CD4-positive, alpha-beta memory T cell (primary cell): ENCODE data around the gene RC3H2. TPM values are rescaled to one million over a fixed set of nuclear protein-coding genes. Genes with fewer than 3 reads are reported as not detected.
"Not testable (repeated sequence)": the region's sequence is repeated elsewhere in the genome, so short reads cannot be mapped to it uniquely, and the experiment has no call there.

Experiments
- CTCF ChIA-PET: fragments of 350-600 bp; sonication (Branson Sonifier 250); formaldehyde crosslinking; loops from one replicate; lab custom pipeline; 2021; ENCODE audit warnings: inconsistent platforms; ENCODE audit not compliant: partially characterized antibody; lab: Charles Lee
- POLR2A ChIA-PET: fragments of 350-600 bp; sonication (Branson Sonifier 250); formaldehyde crosslinking; loops from one replicate; lab custom pipeline; 2021; ENCODE audit not compliant: partially characterized antibody; lab: Charles Lee
- DNase-seq, 5 donors: peaks; one replicate each; pipeline versions ENCODE4 v3.0.0 to v3.0.0-alpha.2; 2020 to 2022; ENCODE audit warnings: mixed read lengths in 1 of 5
- H3K27ac ChIP-seq: one replicate; pipeline ENCODE4 v1.7.0; 2013; ENCODE audit warnings: low read depth, low read length
- H3K27me3 ChIP-seq: 2 replicates; pipeline ENCODE4 v1.7.0; 2013; ENCODE audit warnings: mild to moderate bottlenecking, low read length, moderate library complexity; ENCODE audit not compliant: insufficient read depth
- H3K36me3 ChIP-seq: 2 replicates; pipeline ENCODE4 v1.7.0; 2013; ENCODE audit warnings: mild to moderate bottlenecking, low read length, moderate library complexity; ENCODE audit not compliant: insufficient read depth
- H3K4me1 ChIP-seq: 2 replicates; pipeline ENCODE4 v1.7.0; 2013; ENCODE audit warnings: mild to moderate bottlenecking, low read length, moderate library complexity; ENCODE audit not compliant: insufficient read depth
- H3K4me3 ChIP-seq, 2 donors: one replicate each; pipeline ENCODE4 v1.7.0; 2013; ENCODE audit warnings: low read length in 2 of 2, mild to moderate bottlenecking in 1 of 2
- H3K9me3 ChIP-seq, 2 donors: one replicate each; pipeline ENCODE4 v1.7.0; 2013; ENCODE audit warnings: low read length in 2 of 2, control low read depth in 1 of 2; ENCODE audit not compliant: control insufficient read depth in 1 of 2
- H3K27ac Mint-ChIP-seq, 7 donors: one replicate each; pipeline ENCODE4 v1.8.0; 2020 to 2021; ENCODE audit warnings: mixed read lengths in 7 of 7, mild to moderate bottlenecking in 6 of 7, inconsistent platforms in 3 of 7, moderate library complexity in 3 of 7
- H3K27me3 Mint-ChIP-seq, 2 donors: one replicate each; pipeline ENCODE4 v1.8.0; 2020 to 2021; ENCODE audit warnings: mixed read lengths in 2 of 2
- H3K36me3 Mint-ChIP-seq, 2 donors: one replicate each; pipeline ENCODE4 v1.8.0; 2020 to 2021; ENCODE audit warnings: mixed read lengths in 2 of 2, inconsistent platforms in 1 of 2, mild to moderate bottlenecking in 1 of 2
- H3K4me1 Mint-ChIP-seq, 4 donors: one replicate each; pipeline ENCODE4 v1.8.0; 2020 to 2021; ENCODE audit warnings: mixed read lengths in 4 of 4, mild to moderate bottlenecking in 1 of 4
- H3K4me3 Mint-ChIP-seq, 8 donors: one replicate each; pipeline ENCODE4 v1.8.0; 2020 to 2021; ENCODE audit warnings: mixed read lengths in 8 of 8, mild to moderate bottlenecking in 7 of 8, moderate library complexity in 6 of 8, inconsistent platforms in 3 of 8
- H3K9me3 Mint-ChIP-seq, 8 donors: one replicate each; pipeline ENCODE4 v1.8.0; 2020 to 2021; ENCODE audit warnings: mixed read lengths in 8 of 8, mild to moderate bottlenecking in 5 of 8, inconsistent platforms in 3 of 8, moderate library complexity in 1 of 8
- intact Hi-C: fragments of 100-400 bp; cut with micrococcal nuclease; formaldehyde crosslinking; loops from one replicate; pipeline ENCODE4 v1.15.1; 2023
- polyA plus RNA-seq, 2 donors: library from polyadenylated mRNA; unstranded; fragments of 300-500 nt; fragmentation: Illumina TruSeq; gene quantifications; one replicate each; pipeline ENCODE4 v1.2.3, GENCODE V29; 2021
- total RNA-seq, 2 experiments: library from RNA; stranded (reverse); gene quantifications; one replicate each; pipeline ENCODE4 v1.2.3, GENCODE V29; 2021

Gene RC3H2
- total and polyA plus RNA-seq, 4 experiments from 2014 or later, result 18.7 to 70.7 (median 47.0) TPM

DNA sequence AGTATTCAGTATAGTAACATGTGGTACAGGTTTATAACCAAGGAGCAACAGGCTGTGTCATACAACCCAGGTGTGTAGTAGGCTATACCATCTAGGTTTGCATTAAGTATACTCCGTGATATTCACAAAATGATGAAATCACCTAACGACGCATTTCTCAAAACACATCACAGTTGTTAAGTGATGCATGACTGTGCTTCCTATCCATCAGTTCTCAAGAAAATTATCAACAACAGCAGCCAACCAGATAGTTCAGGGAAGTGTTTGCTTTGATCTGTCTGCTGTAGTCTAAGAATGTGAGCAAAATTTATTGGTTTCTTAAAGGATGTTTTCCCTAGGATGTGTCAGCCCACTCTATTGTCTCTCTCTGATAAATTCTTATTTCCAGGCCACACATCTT, 18.8 kb upstream of the RC3H2 start:
- Mint-ChIP-seq H3K9me3 (no peaks in the 10 kb centered on the region), H3K4me1 (peaks cover 0 to 7% (median 4%) of the 10 kb centered on the region in 4 donors), H3K27me3 (no peaks in the 10 kb centered on the region), H3K27ac (no peak overlapping the region), H3K36me3 (peaks cover 12 to 26% of the 10 kb centered on the region in 2 donors), H3K4me3 (no peak overlapping the region)
- Histone ChIP-seq H3K9me3 (no peaks in the 10 kb centered on the region), H3K27me3 (no peaks in the 10 kb centered on the region), H3K27ac (no peak overlapping the region), H3K36me3 (no peaks in the 10 kb centered on the region), H3K4me3 (no peak overlapping the region), H3K4me1 (no peaks in the 10 kb centered on the region)
- no peak for DNase-seq
- intact Hi-C loops, result no loop called here
- ChIA-PET CTCF (interaction anchor here (1.3 kb wide), 1 partner anchor 25 kb away, joined by 3 read pairs; no protein-coding TSS in a partner anchor), POLR2A (interaction anchor here (0.6 to 1.7 kb wide), 3 partner anchors 9 to 778 kb away, joined by 3 to 6 read pairs (median 5); partner anchors contain the start of gene ZBTB6)

DNA sequence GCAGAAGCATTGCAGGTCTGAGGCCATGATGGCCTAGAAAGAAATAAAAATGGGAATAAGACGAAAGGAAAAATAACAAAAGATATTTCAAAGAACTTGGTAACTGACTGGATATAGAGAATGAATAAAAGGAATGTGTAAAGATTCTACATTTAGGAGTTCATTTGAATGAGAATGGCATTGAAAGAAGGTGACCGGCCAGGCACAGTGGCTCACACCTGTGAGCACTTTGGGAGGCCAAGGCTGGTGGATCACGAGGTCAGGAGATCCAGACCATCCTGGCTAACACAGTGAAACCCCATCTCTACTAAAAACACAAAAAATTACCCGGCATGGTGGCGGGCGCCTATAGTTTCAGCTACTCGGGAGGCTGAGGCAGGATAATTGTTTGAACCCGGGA, 17.6 kb upstream of the RC3H2 start:
- no peak for DNase-seq
- ChIA-PET CTCF (no interaction called here), POLR2A (interaction anchor here (1.1 to 1.3 kb wide), 2 partner anchors 10 to 18 kb away, joined by 3 read pairs; partner anchors contain the start of genes RC3H2 and ZBTB6)
- Mint-ChIP-seq H3K27me3 (no peaks in the 10 kb centered on the region), H3K27ac (no peak overlapping the region), H3K4me1 (peaks cover 0 to 7% (median 4%) of the 10 kb centered on the region in 4 donors), H3K36me3 (peaks cover 15 to 34% of the 10 kb centered on the region in 2 donors), H3K9me3 (no peaks in the 10 kb centered on the region), H3K4me3 (no peak overlapping the region)
- intact Hi-C loops, result no loop called here
- Histone ChIP-seq H3K9me3 (no peaks in the 10 kb centered on the region), H3K27me3 (no peaks in the 10 kb centered on the region), H3K36me3 (no peaks in the 10 kb centered on the region), H3K4me1 (no peaks in the 10 kb centered on the region), H3K4me3 (no peak overlapping the region), H3K27ac (no peak overlapping the region)

DNA sequence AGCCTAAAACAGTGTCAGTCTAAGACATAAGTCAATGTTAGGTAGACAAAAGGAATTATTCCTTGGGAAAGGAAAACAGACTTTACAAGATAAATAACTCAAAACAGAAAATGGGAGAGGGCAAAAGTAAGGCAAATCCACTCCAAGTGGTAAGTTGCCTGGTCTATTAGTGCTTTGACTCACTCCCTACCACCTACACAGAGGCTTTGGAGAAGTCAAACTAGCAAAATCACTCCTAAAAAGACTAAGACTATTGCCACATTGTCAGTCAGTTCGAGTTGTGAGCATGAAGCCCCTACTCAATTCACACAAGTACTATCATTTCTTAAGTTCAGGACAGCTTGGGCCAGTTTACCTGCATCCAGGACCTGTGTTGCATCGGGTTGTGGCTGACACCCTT, 13.2 kb upstream of the RC3H2 start:
- intact Hi-C loops, result no loop called here
- H3K4me3 Mint-ChIP-seq, result no peak overlapping the region
- no peaks in the 10 kb centered on the region for H3K27me3 Mint-ChIP-seq
- Histone ChIP-seq H3K27ac (no peak overlapping the region), H3K9me3 (no peaks in the 10 kb centered on the region), H3K36me3 (no peaks in the 10 kb centered on the region), H3K4me3 (no peak overlapping the region), H3K27me3 (no peaks in the 10 kb centered on the region), H3K4me1 (peaks cover 4% of the 10 kb centered on the region)
- H3K36me3 Mint-ChIP-seq, result peaks cover 15 to 34% of the 10 kb centered on the region in 2 donors
- CTCF ChIA-PET, result no interaction called here
- peaks cover 1 to 8% (median 2%) of the 10 kb centered on the region in 4 donors for H3K4me1 Mint-ChIP-seq
- no peak overlapping the region for H3K27ac Mint-ChIP-seq
- POLR2A ChIA-PET, result no interaction called here
- DNase-seq, result no peak
- H3K9me3 Mint-ChIP-seq, result no peaks in the 10 kb centered on the region

DNA sequence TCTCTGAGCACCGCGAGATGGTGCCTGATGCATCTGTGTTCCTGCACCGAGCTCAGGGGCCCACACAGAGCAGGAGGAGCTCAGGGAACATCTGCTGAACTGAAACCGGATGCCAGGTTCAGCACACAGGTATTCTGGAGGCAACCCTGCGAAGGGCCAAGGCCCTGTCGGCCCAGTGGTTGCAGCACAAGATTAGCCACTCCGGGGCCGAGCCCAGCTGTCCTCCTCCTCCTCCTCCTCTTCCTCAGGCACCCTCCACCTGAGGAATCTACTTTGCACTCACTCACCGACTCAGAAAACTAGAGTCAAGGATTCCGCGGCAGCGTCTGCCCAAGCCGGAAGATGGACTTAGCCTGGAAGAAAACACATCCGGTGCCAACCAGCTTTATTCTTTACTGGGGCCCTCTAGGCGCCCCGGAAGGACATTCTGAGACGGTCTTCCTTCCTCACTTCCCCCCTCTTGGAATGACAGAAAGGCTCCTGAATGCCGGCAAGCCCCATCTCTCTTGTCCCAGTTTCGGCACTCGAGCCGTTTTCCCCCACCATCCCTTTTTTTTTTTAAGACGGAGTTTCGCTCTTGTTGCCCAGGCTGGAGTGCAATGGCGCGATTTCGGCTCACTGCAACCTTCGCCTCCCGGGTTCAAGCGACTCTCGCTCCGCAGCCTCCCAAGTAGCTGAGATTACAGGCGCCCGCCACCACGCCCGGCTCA, 8.0 kb upstream of the RC3H2 start, which contains the start of gene ZBTB6:
Gene ZBTB6 (minus strand): TSS at position 360 of the 710 bp plus-strand sequence. CDS start 1,251 bp downstream, outside the sequence.
- Histone ChIP-seq H3K4me3 (peak within 1 kb of the TSS; percentile 95 to 96), H3K27ac (peak within 1 kb of the TSS; percentile 86), H3K4me1 (peaks cover 24% of the 10 kb centered on the region), H3K36me3 (peaks cover 14% of the 10 kb centered on the region), H3K9me3 (no peaks in the 10 kb centered on the region), H3K27me3 (no peaks in the 10 kb centered on the region)
- Mint-ChIP-seq H3K4me1 (peaks cover 21 to 36% (median 26%) of the 10 kb centered on the region in 4 donors), H3K9me3 (no peaks in the 10 kb centered on the region), H3K4me3 (peak within 1 kb of the TSS; percentile 93 to 99 (median 98)), H3K27me3 (no peaks in the 10 kb centered on the region), H3K36me3 (peaks cover 29 to 36% of the 10 kb centered on the region in 2 donors), H3K27ac (peak within 1 kb of the TSS; percentile 89 to 99 (median 99))
- ChIA-PET POLR2A (interaction anchor here (0.6 to 4.4 kb wide), 15 partner anchors 8 to 766 kb away, joined by 3 to 80 read pairs (median 5); partner anchors contain the start of genes PDCL, RABGAP1, RC3H2 and ZBTB26), CTCF (interaction anchor here (0.9 to 1.8 kb wide), 7 partner anchors 9 to 818 kb away, joined by 3 to 9 read pairs (median 4); partner anchors contain the start of genes RABGAP1 and ZBTB26)
- intact Hi-C loops, result loop anchor here (1.0 kb wide), 3 partner anchors 8 to 27 kb away; partner anchors contain the start of genes RC3H2 and ZBTB26
- peak; percentile 77 to 92 (median 80) for DNase-seq

DNA sequence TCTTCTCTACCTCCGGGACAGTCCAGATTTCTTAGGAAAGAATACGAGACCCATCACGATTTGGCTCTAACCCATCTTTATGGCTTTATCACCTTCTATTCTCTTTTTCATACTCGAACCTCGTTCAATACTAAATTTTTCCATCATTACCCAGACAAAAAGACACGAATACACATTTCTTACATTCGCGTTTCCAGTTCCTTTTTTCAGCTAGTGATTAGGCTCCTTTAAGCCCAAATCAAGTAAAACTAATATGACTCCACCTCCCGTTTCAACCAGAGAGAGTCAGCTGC, 7.5 kb upstream of the RC3H2 start:
- Mint-ChIP-seq H3K4me3 (peak overlapping the region; percentile 93 to 99 (median 98)), H3K36me3 (peaks cover 29 to 35% of the 10 kb centered on the region in 2 donors), H3K9me3 (no peaks in the 10 kb centered on the region), H3K27ac (peak overlapping the region; percentile 89 to 99 (median 99)), H3K4me1 (peaks cover 23 to 36% (median 27%) of the 10 kb centered on the region in 4 donors), H3K27me3 (no peaks in the 10 kb centered on the region)
- intact Hi-C loops, result no loop called here
- Histone ChIP-seq H3K4me1 (peaks cover 24% of the 10 kb centered on the region), H3K27ac (peak overlapping the region; percentile 86), H3K27me3 (no peaks in the 10 kb centered on the region), H3K9me3 (no peaks in the 10 kb centered on the region), H3K36me3 (peaks cover 14% of the 10 kb centered on the region), H3K4me3 (peak overlapping the region; percentile 95 to 96)
- ChIA-PET POLR2A (interaction anchor here (0.6 to 4.4 kb wide), 14 partner anchors 9 to 765 kb away, joined by 3 to 80 read pairs (median 6); partner anchors contain the start of genes PDCL, RABGAP1, RC3H2 and ZBTB26), CTCF (interaction anchor here (0.9 to 1.8 kb wide), 7 partner anchors 8 to 817 kb away, joined by 3 to 9 read pairs (median 4); partner anchors contain the start of genes RABGAP1 and ZBTB26)
- DNase-seq, result no peak

DNA sequence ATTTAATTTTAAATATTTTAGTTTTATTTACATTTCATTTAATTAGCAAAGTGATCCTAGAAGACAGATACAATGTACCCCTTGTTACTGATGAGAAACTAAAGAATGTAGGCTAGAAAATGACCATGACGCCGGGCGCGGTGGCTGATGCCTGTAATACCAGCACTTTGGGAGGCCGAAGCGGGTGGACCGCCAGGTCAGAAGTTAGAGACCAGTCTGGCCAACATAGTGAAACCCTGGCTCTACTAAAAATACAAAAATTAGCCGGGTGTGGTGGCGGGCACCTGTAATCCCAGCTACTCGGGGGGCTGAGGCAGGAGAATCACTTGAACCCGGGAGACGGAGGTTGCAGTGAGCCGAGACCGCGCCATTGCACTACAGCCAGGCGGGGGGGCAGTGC, 963 bp upstream of the RC3H2 start:
- H3K27me3 ChIP-seq, H3K4me3 Mint-ChIP-seq, CTCF ChIA-PET, H3K4me3 ChIP-seq, H3K27ac ChIP-seq, H3K9me3 ChIP-seq, DNase-seq, H3K27me3 Mint-ChIP-seq, H3K9me3 Mint-ChIP-seq, H3K36me3 ChIP-seq: not testable (repeated sequence)
- POLR2A ChIA-PET, result interaction anchor here (6.7 kb wide), 1 partner anchor 35 kb away, joined by 53 read pairs; the partner anchor contains the start of gene RABGAP1
- peaks cover 15 to 38% (median 25%) of the 10 kb centered on the region in 4 donors for H3K4me1 Mint-ChIP-seq
- peak overlapping the region in 1 of 7 donors; percentile 99 for H3K27ac Mint-ChIP-seq
- intact Hi-C loops, result loop anchor here (5.0 to 10.0 kb wide), 2 partner anchors 419 to 1704 kb away; partner anchors contain the start of gene RAB14
- peaks cover 15 to 30% of the 10 kb centered on the region in 2 donors for H3K36me3 Mint-ChIP-seq
- H3K4me1 ChIP-seq, result peaks cover 35% of the 10 kb centered on the region
